GM12878 (cell line): Measurements from ENCODE around the gene AEBP1. TPM values are rescaled to one million over a fixed set of nuclear protein-coding genes. Genes with fewer than 3 reads are reported as not detected.

Experiments used
- ATAC-seq: fragments of 200-7000 bp; cut with Tn5 transposase; 3 replicates; pipeline ENCODE4 v1.9.1; 2020; ENCODE audit warnings: mild to moderate bottlenecking, moderate library complexity
- BruUV-seq: library from RNA; stranded (reverse); fragments of 400-500 nt; replicated peaks from 2 replicates; lab custom pipeline; 2021; lab: Mats Ljungman, UMichigan
- CTCF ChIA-PET: fragments of 300-600 bp; sonication (Branson Sonifier 250); formaldehyde crosslinking; extraction: SDS; loops from one replicate; lab custom pipeline; 2021; ENCODE audit warnings: inconsistent platforms; lab: Yijun Ruan, JAX
- POLR2A ChIA-PET: fragments of 350-600 bp; formaldehyde crosslinking; extraction: SDS; loops from one replicate; lab custom pipeline; 2021; ENCODE audit warnings: inconsistent platforms; lab: Charles Lee
- RAD21 ChIA-PET: fragments of 300-600 bp; sonication (Branson Sonifier 250); formaldehyde crosslinking; loops from one replicate; lab custom pipeline; 2023; ENCODE audit warnings: antibody characterized with exemption; ENCODE audit not compliant: unreplicated experiment; lab: Charles Lee
- SMC1A ChIA-PET: fragments of 300-600 bp; sonication (Branson Sonifier 250); formaldehyde crosslinking; loops from one replicate; lab custom pipeline; 2023; ENCODE audit not compliant: unreplicated experiment, uncharacterized antibody; lab: Charles Lee
- DNase-seq: peaks from one replicate; pipeline ENCODE4 v3.0.0-alpha.2; 2011; ENCODE audit warnings: low read depth, low spot score
- FAIRE-seq: peaks from 3 replicates; lab custom pipeline; 2011; peaks lifted over from hg19 to GRCh38; lab: Jason Lieb, UNC
- H2AFZ ChIP-seq: 2 replicates; pipeline ENCODE4 v1.6.0; 2011; ENCODE audit warnings: low read depth, low read length, control low read depth; ENCODE audit not compliant: control insufficient read depth
- H3K27ac ChIP-seq: 2 replicates; pipeline ENCODE4 v1.5.1; 2011; ENCODE audit warnings: control low read depth; ENCODE audit not compliant: control insufficient read depth, insufficient read depth
- H3K27me3 ChIP-seq, 2 experiments: replicated peaks in 1 of 2; 2 replicates each; pipeline versions ENCODE4 v1.6.0 to v1.6.1; 2011; ENCODE audit warnings: low read length in 1 of 2; ENCODE audit not compliant: control insufficient read depth in 2 of 2, insufficient read depth in 2 of 2
- H3K36me3 ChIP-seq, 2 experiments: 2 replicates each; pipeline ENCODE4 v1.5.1; 2011; ENCODE audit warnings: low read length in 1 of 2; ENCODE audit not compliant: control insufficient read depth in 2 of 2, insufficient read depth in 2 of 2
- H3K4me1 ChIP-seq: 2 replicates; pipeline ENCODE4 v1.6.1; 2011; ENCODE audit warnings: mild to moderate bottlenecking, low read length, moderate library complexity, mixed read lengths; ENCODE audit not compliant: control insufficient read depth, insufficient read depth
- H3K4me2 ChIP-seq: 2 replicates; pipeline ENCODE4 v1.6.0; 2011; ENCODE audit warnings: control low read depth; ENCODE audit not compliant: control insufficient read depth, insufficient read depth
- H3K4me3 ChIP-seq: fragments of 200-600 bp; sonication (generic); 2 replicates; pipeline ENCODE4 v1.5.1; 2016
- H3K79me2 ChIP-seq: 2 replicates; pipeline ENCODE4 v1.6.0; 2011; ENCODE audit warnings: low read length; ENCODE audit not compliant: control insufficient read depth, insufficient read depth
- H3K9ac ChIP-seq: 2 replicates; pipeline ENCODE4 v1.8.0; 2011; ENCODE audit warnings: low read length, control low read depth, mixed read lengths; ENCODE audit not compliant: control insufficient read depth, insufficient read depth
- H3K9me3 ChIP-seq: replicated peaks from 3 replicates; pipeline ENCODE4 v1.5.1; 2011; ENCODE audit warnings: mild to moderate bottlenecking, low read length; ENCODE audit not compliant: control insufficient read depth, insufficient read depth
- H4K20me1 ChIP-seq: 2 replicates; pipeline ENCODE4 v1.6.0; 2011; ENCODE audit not compliant: control insufficient read depth, insufficient read depth
- EGR1 ChIP-seq, 2 experiments: IDR thresholded peaks; 1 replicate in 1 of 2; 2 replicates in 1 of 2; pipeline ENCODE4 v1.6.1; 2011 to 2012; ENCODE audit warnings: low read depth in 2 of 2, low read length in 2 of 2, borderline replicate concordance in 1 of 2, mild to moderate bottlenecking in 1 of 2, moderate library complexity in 1 of 2
- ESRRA ChIP-seq: IDR thresholded peaks from 2 replicates; pipeline ENCODE4 v1.6.1; 2012; ENCODE audit warnings: mild to moderate bottlenecking, low read length, improper control_type of control experiment
- HDAC6 ChIP-seq: fragments of 200-600 bp; sonication (generic); IDR thresholded peaks from one replicate; pipeline ENCODE4 v1.8.0; 2017; ENCODE audit warnings: antibody characterized with exemption; ENCODE audit not compliant: unreplicated experiment
- HDGF ChIP-seq: fragments of 450-650 bp; IDR thresholded peaks from 2 replicates; pipeline ENCODE4 v1.6.1; 2016; ENCODE audit warnings: antibody characterized with exemption
- IKZF2 ChIP-seq, 2 experiments: fragments of 450-650 bp; IDR thresholded peaks; 2 replicates each; pipeline ENCODE4 v1.6.1; 2017; ENCODE audit warnings: mild to moderate bottlenecking in 2 of 2, moderate library complexity in 2 of 2
- JUND ChIP-seq: IDR thresholded peaks from 2 replicates; pipeline ENCODE4 v1.6.1; 2012; ENCODE audit warnings: low read depth, mild to moderate bottlenecking, low read length, improper control_type of control experiment, moderate library complexity
- KLF5 ChIP-seq: fragments of 450-650 bp; IDR thresholded peaks from 2 replicates; pipeline ENCODE4 v1.6.1; 2014; ENCODE audit warnings: mild to moderate bottlenecking; ENCODE audit not compliant: partially characterized antibody
- LARP7 ChIP-seq: fragments of 450-650 bp; IDR thresholded peaks from 2 replicates; pipeline ENCODE4 v1.6.1; 2017; ENCODE audit warnings: mild to moderate bottlenecking
- NBN ChIP-seq: fragments of 450-650 bp; IDR thresholded peaks from 2 replicates; pipeline ENCODE4 v1.6.1; 2016
- POLR2A ChIP-seq: IDR thresholded peaks from 2 replicates; pipeline ENCODE4 v1.6.1; 2011; ENCODE audit warnings: low read depth, mild to moderate bottlenecking, low read length
- POLR2AphosphoS2 ChIP-seq: IDR thresholded peaks from 2 replicates; pipeline ENCODE4 v1.6.1; 2011; ENCODE audit warnings: low read depth, mild to moderate bottlenecking, low read length, improper control_type of control experiment, moderate library complexity
- RFX5 ChIP-seq: IDR thresholded peaks from 2 replicates; pipeline ENCODE4 v1.6.1; 2011; ENCODE audit warnings: low read depth, low read length, improper control_type of control experiment
- SMC3 ChIP-seq: IDR thresholded peaks from 2 replicates; pipeline ENCODE4 v1.6.1; 2011; ENCODE audit warnings: low read length, improper control_type of control experiment, borderline replicate concordance
- STAT1 ChIP-seq: fragments of 450-650 bp; conservative IDR thresholded peaks from 2 replicates; pipeline ENCODE4 v1.6.1; 2014; ENCODE audit warnings: antibody characterized with exemption, mild to moderate bottlenecking
- SUZ12 ChIP-seq: fragments of 200-600 bp; sonication (generic); IDR thresholded peaks from one replicate; pipeline ENCODE4 v1.6.1; 2018; ENCODE audit warnings: antibody characterized with exemption, mild to moderate bottlenecking; ENCODE audit not compliant: unreplicated experiment
- TBL1XR1 ChIP-seq: IDR thresholded peaks from 2 replicates; pipeline ENCODE4 v1.6.1; 2012; ENCODE audit warnings: low read depth, low read length, improper control_type of control experiment
- YBX1 ChIP-seq: fragments of 450-650 bp; IDR thresholded peaks from 2 replicates; pipeline ENCODE4 v1.6.1; 2016; ENCODE audit warnings: antibody characterized with exemption
- YY1 ChIP-seq: IDR thresholded peaks from 2 replicates; pipeline ENCODE4 v1.6.1; 2011; ENCODE audit warnings: low read depth, mild to moderate bottlenecking, low read length
- ZSCAN29 ChIP-seq: fragments of 450-650 bp; IDR thresholded peaks from 2 replicates; pipeline ENCODE4 v1.6.1; 2017; ENCODE audit warnings: mild to moderate bottlenecking, moderate library complexity
- WGBS: methylation state at CpG from one replicate; pipeline ENCODE4 v1.1.6; 2016; ENCODE audit warnings: low lambda C conversion rate; ENCODE audit not compliant: insufficient replicate concordance, insufficient coverage; ENCODE audit errors: missing lambda C conversion rate; 5-methylcytosine and 5-hydroxymethylcytosine counted together
- in situ Hi-C: fragments of 300-500 bp; cut with MboI; formaldehyde crosslinking; loops from 9 replicates; pipeline ENCODE4 v1.14.3; 2018; ENCODE audit warnings: mixed read lengths
- intact Hi-C: fragments of 100-400 bp; cut with micrococcal nuclease; formaldehyde crosslinking; loops from one replicate; pipeline ENCODE4 v1.14.2; 2022; ENCODE audit not compliant: unreplicated experiment
- polyA plus RNA-seq, 11 experiments: library from polyadenylated mRNA; depleted of rRNA in 4 of 11; unstranded in 6 of 11; stranded (reverse) in 5 of 11; fragments of >200 nt; fragmentation: Nextera tagmentation in 4 of 11; fragmentation: Illumina TruSeq in 1 of 11; extraction: Ambion mirVana in 4 of 11; extraction: Trizol in 1 of 11; gene quantifications; 1 replicate in 1 of 11; 2 replicates in 10 of 11; pipeline versions ENCODE4 v1.2.1 to v1.2.3, GENCODE V29; 2011 to 2016; ENCODE audit warnings: inconsistent platforms in 2 of 11, missing spikeins in 2 of 11, low read depth in 1 of 11
- total RNA-seq, 4 experiments: library from RNA; depleted of rRNA in 3 of 4; stranded (reverse); fragments of >200 nt in 3 of 4; fragmentation: Illumina TruSeq in 1 of 4; extraction: Trizol in 1 of 4; gene quantifications; 2 replicates each; pipeline versions ENCODE4 v1.2.1 to v1.2.3, GENCODE V29; 2013 to 2021
- TF ChIP-seq, protein P1 (sequence below): fragments of 450-650 bp; formaldehyde crosslinking; IDR thresholded peaks from 2 replicates; pipeline ENCODE4 v1.4.0; 2020; ENCODE audit warnings: mild to moderate bottlenecking, moderate library complexity
- TF ChIP-seq, protein P2 (sequence below): IDR thresholded peaks from 2 replicates; pipeline ENCODE4 v1.6.1; 2011; ENCODE audit warnings: borderline replicate concordance, low read depth, mild to moderate bottlenecking, moderate library complexity, low read length; ENCODE audit not compliant: insufficient read depth, poor library complexity, severe bottlenecking

Gene AEBP1
- total and polyA plus RNA-seq, 10 of the 15 experiments (the other 5 are each of a cell fraction or from before 2014, with no cell fraction given): 0.06 to 0.23 (median 0.11) TPM; not detected in 5

GRCh38 chr7:44072364-44073231 is 31.5 kb upstream of the AEBP1 start:
- no peaks in the 10 kb centered on the region for H3K9me3 ChIP-seq
- ChIA-PET CTCF (interaction anchor here (1.5 kb wide), 1 partner anchor 125 kb away, joined by 6 read pairs; no protein-coding TSS in a partner anchor), POLR2A (interaction anchor here (0.5 kb wide), 1 partner anchor 435 kb away, joined by 4 read pairs; no protein-coding TSS in a partner anchor), SMC1A (interaction anchor here (0.8 kb wide), 1 partner anchor 9 kb away, joined by 4 read pairs; no protein-coding TSS in a partner anchor), RAD21 (no interaction called here)
- no peak overlapping the region for H3K4me2 ChIP-seq
- no peak overlapping the region for H3K4me3 ChIP-seq
- no peaks in the 10 kb centered on the region for H3K27me3 ChIP-seq
- peak; percentile 75 for ATAC-seq
- 54% methylated on average over 12 of the region's 12 CpGs for WGBS
- no peak for FAIRE-seq
- in situ Hi-C loops (no loop called here), intact Hi-C loops (loop anchor here (2.0 kb wide), 1 partner anchor 124 kb away; no protein-coding TSS in a partner anchor)
- no peak overlapping the region for H2AFZ ChIP-seq
- no peaks in the 10 kb centered on the region; the same call in 1 of the 2 replicates for H3K79me2 ChIP-seq
- H3K4me1 ChIP-seq: no peaks in the 10 kb centered on the region; the same call in none of the 2 replicates
- H3K36me3 ChIP-seq: peaks cover 21 to 27% of the 10 kb centered on the region in 2 experiments
- no peak for DNase-seq
- no peak overlapping the region for H3K9ac ChIP-seq
- BruUV-seq: no TSS peak
- no peaks in the 10 kb centered on the region for H4K20me1 ChIP-seq
- H3K27ac ChIP-seq: no peak overlapping the region
- TF ChIP-seq TBL1XR1 (no peak), HDAC6 (no peak), STAT1 (no peak), RFX5 (no peak), SMC3 (peak; percentile 25; the same call in 1 of the 2 replicates), LARP7 (no peak), HDGF (no peak), ESRRA (no peak), YY1 (0 out of 2 replicates have a peak, but pooled peaks have one; percentile 40), ZSCAN29 (no peak), POLR2A (peak; percentile 52), KLF5 (no peak), YBX1 (no peak), JUND (no peak), EGR1 (IDR thresholded peaks at IDR 0.05; ENCODE audit: borderline replicate concordance in 1 of 2, low read depth in 2 of 2, low read length in 2 of 2) (no peak), POLR2AphosphoS2 (0 out of 2 replicates have a peak, but pooled peaks have one; percentile 33), SUZ12 (no peak), NBN (no peak), IKZF2 (IDR thresholded peaks at IDR 0.05) (no peak)
- TF ChIP-seq, protein P1, sequence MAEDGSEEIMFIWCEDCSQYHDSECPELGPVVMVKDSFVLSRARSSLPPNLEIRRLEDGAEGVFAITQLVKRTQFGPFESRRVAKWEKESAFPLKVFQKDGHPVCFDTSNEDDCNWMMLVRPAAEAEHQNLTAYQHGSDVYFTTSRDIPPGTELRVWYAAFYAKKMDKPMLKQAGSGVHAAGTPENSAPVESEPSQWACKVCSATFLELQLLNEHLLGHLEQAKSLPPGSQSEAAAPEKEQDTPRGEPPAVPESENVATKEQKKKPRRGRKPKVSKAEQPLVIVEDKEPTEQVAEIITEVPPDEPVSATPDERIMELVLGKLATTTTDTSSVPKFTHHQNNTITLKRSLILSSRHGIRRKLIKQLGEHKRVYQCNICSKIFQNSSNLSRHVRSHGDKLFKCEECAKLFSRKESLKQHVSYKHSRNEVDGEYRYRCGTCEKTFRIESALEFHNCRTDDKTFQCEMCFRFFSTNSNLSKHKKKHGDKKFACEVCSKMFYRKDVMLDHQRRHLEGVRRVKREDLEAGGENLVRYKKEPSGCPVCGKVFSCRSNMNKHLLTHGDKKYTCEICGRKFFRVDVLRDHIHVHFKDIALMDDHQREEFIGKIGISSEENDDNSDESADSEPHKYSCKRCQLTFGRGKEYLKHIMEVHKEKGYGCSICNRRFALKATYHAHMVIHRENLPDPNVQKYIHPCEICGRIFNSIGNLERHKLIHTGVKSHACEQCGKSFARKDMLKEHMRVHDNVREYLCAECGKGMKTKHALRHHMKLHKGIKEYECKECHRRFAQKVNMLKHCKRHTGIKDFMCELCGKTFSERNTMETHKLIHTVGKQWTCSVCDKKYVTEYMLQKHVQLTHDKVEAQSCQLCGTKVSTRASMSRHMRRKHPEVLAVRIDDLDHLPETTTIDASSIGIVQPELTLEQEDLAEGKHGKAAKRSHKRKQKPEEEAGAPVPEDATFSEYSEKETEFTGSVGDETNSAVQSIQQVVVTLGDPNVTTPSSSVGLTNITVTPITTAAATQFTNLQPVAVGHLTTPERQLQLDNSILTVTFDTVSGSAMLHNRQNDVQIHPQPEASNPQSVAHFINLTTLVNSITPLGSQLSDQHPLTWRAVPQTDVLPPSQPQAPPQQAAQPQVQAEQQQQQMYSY (CRISPR knock-in tag): no peak
- TF ChIP-seq, protein P2, sequence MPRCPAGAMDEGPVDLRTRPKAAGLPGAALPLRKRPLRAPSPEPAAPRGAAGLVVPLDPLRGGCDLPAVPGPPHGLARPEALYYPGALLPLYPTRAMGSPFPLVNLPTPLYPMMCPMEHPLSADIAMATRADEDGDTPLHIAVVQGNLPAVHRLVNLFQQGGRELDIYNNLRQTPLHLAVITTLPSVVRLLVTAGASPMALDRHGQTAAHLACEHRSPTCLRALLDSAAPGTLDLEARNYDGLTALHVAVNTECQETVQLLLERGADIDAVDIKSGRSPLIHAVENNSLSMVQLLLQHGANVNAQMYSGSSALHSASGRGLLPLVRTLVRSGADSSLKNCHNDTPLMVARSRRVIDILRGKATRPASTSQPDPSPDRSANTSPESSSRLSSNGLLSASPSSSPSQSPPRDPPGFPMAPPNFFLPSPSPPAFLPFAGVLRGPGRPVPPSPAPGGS: peak; percentile 33
